Glutamatergic neuron (in vitro differentiated cells): Measurements from ENCODE around the gene TTC27. TPM values are rescaled to one million over a fixed set of nuclear protein-coding genes. Genes with fewer than 3 reads are reported as not detected.
"Not testable (repeated sequence)": the region's sequence is repeated elsewhere in the genome, so short reads cannot be mapped to it uniquely, and the experiment has no call there.

Source experiments
- DNase-seq: peaks from one replicate; pipeline ENCODE4 v3.0.0; 2022
- H3K27ac Mint-ChIP-seq: one replicate; pipeline ENCODE4 v1.8.0; 2020; ENCODE audit warnings: mild to moderate bottlenecking, mixed read lengths, inconsistent platforms; ENCODE audit not compliant: unreplicated experiment
- H3K27me3 Mint-ChIP-seq: one replicate; pipeline ENCODE4 v1.8.0; 2020; ENCODE audit warnings: mild to moderate bottlenecking, moderate library complexity, mixed read lengths, inconsistent platforms; ENCODE audit not compliant: unreplicated experiment
- H3K36me3 Mint-ChIP-seq: one replicate; pipeline ENCODE4 v1.8.0; 2020; ENCODE audit warnings: mild to moderate bottlenecking, mixed read lengths, inconsistent platforms; ENCODE audit not compliant: unreplicated experiment
- H3K4me1 Mint-ChIP-seq: one replicate; pipeline ENCODE4 v1.8.0; 2020; ENCODE audit warnings: mild to moderate bottlenecking, low read depth, mixed read lengths, inconsistent platforms; ENCODE audit not compliant: unreplicated experiment
- H3K4me3 Mint-ChIP-seq: one replicate; pipeline ENCODE4 v1.8.0; 2020; ENCODE audit warnings: mild to moderate bottlenecking, mixed read lengths, inconsistent platforms; ENCODE audit not compliant: unreplicated experiment
- H3K9me3 Mint-ChIP-seq: one replicate; pipeline ENCODE4 v1.8.0; 2020; ENCODE audit warnings: mild to moderate bottlenecking, moderate library complexity, mixed read lengths, inconsistent platforms; ENCODE audit not compliant: unreplicated experiment
- total RNA-seq: library from RNA; stranded (reverse); fragmentation: NEBNext Ultra II Directional; extraction: Animal tissue kit (Norgen Biotek cat#: 25700); gene quantifications from one replicate; pipeline ENCODE4 v1.2.1, GENCODE V29; 2021; ENCODE audit not compliant: unreplicated experiment
- TF ChIP-seq, protein P1 (sequence below): fragments of 200-600 bp; sonication (generic); IDR thresholded peaks from one replicate; pipeline ENCODE4 v1.5.0; 2021; ENCODE audit not compliant: partially characterized antibody, unreplicated experiment

TTC27 gene
- total RNA-seq, 1 donor from 2014 or later: 8.3 TPM

DNA sequence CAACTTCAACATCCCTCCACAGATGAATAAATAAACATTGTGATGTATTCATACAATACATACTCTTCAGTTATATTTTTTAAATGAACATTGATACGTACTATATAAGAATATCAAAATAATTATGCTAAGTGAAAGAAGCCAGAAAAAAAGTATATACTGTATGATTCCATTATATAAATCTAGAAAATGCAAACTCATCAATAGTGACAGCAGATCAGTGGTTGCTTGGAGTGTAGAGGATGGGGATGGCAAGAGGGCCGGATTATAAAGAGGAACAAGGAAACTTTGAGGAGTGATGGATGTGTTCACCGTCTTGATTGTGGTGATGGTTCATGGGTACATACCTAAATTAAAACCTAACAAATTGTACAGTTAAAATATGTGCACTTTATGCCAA lies 3.0 kb upstream of the TTC27 start:
- Mint-ChIP-seq H3K9me3 (peaks cover 3% of the 10 kb centered on the region), H3K27me3 (peaks cover 7% of the 10 kb centered on the region), H3K27ac (no peak overlapping the region), H3K4me3 (no peak overlapping the region), H3K4me1 (no peaks in the 10 kb centered on the region), H3K36me3 (no peaks in the 10 kb centered on the region)
- TF ChIP-seq, protein P1, sequence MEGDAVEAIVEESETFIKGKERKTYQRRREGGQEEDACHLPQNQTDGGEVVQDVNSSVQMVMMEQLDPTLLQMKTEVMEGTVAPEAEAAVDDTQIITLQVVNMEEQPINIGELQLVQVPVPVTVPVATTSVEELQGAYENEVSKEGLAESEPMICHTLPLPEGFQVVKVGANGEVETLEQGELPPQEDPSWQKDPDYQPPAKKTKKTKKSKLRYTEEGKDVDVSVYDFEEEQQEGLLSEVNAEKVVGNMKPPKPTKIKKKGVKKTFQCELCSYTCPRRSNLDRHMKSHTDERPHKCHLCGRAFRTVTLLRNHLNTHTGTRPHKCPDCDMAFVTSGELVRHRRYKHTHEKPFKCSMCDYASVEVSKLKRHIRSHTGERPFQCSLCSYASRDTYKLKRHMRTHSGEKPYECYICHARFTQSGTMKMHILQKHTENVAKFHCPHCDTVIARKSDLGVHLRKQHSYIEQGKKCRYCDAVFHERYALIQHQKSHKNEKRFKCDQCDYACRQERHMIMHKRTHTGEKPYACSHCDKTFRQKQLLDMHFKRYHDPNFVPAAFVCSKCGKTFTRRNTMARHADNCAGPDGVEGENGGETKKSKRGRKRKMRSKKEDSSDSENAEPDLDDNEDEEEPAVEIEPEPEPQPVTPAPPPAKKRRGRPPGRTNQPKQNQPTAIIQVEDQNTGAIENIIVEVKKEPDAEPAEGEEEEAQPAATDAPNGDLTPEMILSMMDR: no peak
- no peak for DNase-seq

DNA sequence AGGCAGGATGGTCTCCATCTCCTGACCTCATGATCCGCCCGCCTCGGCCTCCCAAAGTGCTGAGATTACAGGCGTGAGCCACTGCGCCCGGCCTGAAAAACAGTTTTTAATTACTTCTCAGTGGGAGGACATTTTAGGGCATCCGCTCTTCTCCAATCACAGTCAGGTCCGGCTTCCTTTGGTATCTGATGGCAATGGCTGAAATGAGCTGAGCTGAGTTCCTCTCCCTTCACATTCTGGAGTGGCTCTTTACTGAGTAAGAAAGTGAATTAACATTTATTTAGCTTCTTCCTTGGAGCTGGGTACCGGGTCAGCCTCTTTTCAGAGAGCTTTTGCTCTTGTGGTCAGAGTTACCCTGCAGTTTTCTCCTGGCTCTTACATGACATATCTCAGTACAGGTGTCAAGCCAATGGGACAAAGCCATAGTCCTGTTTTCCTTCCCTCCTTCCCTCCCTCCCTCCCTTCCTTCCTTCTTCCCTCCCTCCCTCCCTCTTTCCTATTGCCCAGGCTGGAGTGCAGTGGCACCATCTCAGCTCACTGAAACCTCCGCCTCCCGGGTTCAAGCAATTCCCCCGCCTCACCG lies 1.1 kb upstream of the TTC27 start:
- Mint-ChIP-seq H3K27ac (no peak overlapping the region), H3K4me3 (no peak overlapping the region)

DNA sequence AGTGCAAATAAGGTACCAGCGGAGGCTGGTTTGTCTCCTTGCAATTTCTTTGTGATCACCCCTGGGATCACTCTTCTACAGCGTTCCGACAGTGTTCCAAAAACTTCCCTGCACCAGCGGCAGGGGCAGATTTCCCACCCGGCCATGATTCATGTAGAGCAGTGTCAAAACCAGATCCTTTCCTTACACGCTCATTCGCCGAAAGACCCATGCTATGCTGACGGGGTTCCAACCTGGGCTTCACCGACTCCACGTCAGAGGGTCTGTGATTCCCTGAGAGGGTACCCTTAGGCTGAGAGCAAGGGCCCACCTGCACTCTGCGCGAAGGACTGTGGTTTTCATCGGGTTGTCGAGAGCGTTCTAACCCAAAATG lies 423 bp upstream of the TTC27 start:
- Mint-ChIP-seq H3K36me3 (no peaks in the 10 kb centered on the region), H3K27ac (peak overlapping the region; percentile 70), H3K4me1 (no peaks in the 10 kb centered on the region), H3K4me3 (peak overlapping the region; percentile 98), H3K9me3 (peaks cover 3% of the 10 kb centered on the region), H3K27me3 (peaks cover 8% of the 10 kb centered on the region)
- DNase-seq: peak; percentile 40
- TF ChIP-seq, protein P1: peak; percentile 32

More for the DNA sequence above, 1.1 kb upstream of the TTC27 start:
- Mint-ChIP-seq H3K27me3 (peaks cover 8% of the 10 kb centered on the region), H3K4me1 (no peaks in the 10 kb centered on the region), H3K36me3 (no peaks in the 10 kb centered on the region), H3K9me3 (peaks cover 3% of the 10 kb centered on the region)
- TF ChIP-seq, protein P1: no peak
- no peak for DNase-seq

DNA sequence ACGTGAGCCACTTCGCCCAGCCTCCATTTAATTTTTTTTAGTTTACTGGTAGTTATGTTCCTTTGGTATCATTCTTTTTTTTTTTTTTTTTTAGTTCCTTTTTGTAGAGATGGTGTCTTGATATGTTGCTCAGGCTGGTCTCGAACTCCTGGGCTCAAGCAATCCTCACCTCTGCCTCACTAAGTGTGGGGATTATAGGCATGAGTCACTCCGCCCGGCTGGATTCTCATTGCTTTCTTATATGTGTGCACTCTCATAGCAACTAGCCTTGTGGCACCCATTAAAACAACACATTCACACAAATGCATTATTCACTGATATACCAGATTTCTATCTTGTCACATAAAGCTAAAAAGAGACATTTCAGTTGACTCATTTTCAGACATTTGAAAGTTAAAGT lies 4.2 kb downstream of the TTC27 start:
- no peak for DNase-seq
- Mint-ChIP-seq H3K36me3 (no peaks in the 10 kb centered on the region), H3K9me3 (no peaks in the 10 kb centered on the region), H3K27ac (no peak overlapping the region), H3K4me3 (no peak overlapping the region), H3K4me1 (no peaks in the 10 kb centered on the region), H3K27me3 (peaks cover 7% of the 10 kb centered on the region)
- TF ChIP-seq, protein P1: no peak

DNA sequence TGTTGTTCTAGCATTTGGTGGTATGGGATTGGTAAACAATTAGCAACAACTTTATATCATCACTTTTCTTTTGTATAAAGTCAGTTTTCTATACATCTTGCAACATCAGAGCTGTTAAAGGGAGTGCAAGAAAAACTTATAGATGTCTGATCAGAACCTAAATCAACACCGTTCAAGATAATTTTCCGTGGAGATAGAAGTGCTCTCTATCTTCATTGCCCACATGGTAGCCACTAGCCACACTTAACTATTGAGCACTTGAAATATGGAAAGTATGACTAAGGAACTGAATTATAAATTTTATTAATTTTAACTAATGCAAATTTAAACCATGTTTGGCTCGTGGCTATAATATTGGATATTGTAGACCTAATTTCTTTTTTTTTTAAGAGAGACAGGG lies 5.2 kb downstream of the TTC27 start:
- TF ChIP-seq, protein P1: no peak
- no peaks in the 10 kb centered on the region for H3K4me1 Mint-ChIP-seq

DNA sequence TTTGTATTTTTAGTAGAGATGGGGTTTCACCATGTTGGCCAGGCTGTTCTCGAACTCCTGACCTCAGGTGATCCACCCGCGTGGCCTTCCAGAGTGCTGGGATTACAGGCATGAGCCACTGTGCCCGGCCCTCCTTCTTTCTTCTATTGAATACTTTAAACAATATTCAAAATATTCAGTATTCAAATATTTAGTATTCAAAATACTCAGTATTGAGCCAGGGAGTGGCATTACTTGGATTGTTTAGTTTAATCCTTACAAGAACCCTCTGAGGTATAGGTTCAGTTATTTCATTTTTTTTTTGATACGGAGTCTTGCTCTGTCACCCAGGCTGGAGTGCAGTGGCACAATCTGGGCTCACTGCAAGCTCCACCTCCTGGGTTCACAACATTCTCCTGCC lies 10.7 kb downstream of the TTC27 start:
- H3K4me1 Mint-ChIP-seq, H3K9me3 Mint-ChIP-seq, H3K27me3 Mint-ChIP-seq, DNase-seq, H3K4me3 Mint-ChIP-seq, H3K36me3 Mint-ChIP-seq, H3K27ac Mint-ChIP-seq: not testable (repeated sequence)

More for the DNA sequence above, 5.2 kb downstream of the TTC27 start:
- H3K36me3 Mint-ChIP-seq: no peaks in the 10 kb centered on the region
- DNase-seq: no peak
- no peaks in the 10 kb centered on the region for H3K9me3 Mint-ChIP-seq
- no peak overlapping the region for H3K27ac Mint-ChIP-seq
- H3K4me3 Mint-ChIP-seq: no peak overlapping the region
- H3K27me3 Mint-ChIP-seq: peaks cover 2% of the 10 kb centered on the region
